Activated CD4-positive, alpha-beta T cell treated with anti-CD3 and anti-CD28 coated beads for 1 hour (primary cell): ENCODE data around the gene NR2F6.

ENCODE experiments used
- DNase-seq: peaks from one replicate; pipeline ENCODE4 v3.0.0-alpha.2; 2020

The NR2F6 gene

DNA sequence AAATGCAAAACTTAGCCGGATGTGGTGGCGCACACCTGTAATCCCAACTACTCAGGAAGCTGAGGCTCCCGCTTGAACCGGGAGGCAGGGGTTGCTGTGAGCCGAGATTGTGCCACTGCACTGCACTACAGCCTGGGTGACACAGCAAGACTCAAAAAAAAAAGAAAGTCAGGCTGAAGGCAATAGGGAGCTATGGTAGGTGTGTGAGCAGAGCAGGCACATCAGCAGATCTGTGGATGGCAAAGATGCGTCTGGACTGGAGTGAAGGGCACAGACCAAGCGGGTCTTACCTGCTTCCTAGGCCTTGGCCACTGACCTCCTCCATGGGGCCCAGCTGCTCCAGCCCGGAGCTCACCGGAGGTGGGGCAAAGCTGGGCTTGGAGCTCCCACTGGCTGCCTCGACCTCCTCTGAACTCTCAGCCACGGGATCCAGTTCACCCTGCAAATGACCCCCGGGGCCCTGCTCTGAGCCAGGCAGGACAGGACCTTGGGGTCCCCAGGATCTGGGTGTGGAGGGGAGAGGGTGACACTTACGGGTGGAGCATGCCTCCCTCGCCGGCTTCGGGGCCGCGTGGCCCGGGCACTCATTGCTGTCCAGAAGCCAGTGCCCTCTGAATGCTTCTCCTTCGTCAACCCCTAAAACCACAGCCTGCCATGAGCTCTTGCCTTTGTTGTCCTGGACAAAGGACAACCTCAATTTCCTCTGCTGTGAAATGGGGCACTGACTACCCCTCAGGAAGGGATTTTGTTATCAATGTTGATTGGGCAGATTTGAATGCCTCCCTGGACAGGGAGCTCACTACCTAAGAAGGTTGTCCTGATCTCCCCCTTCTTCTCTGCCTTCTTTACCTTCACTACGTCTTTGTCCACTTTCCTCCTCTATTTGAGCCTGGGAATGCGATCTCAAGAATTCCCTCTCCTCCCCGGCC is 18.3 kb upstream of the NR2F6 start:
- DNase-seq = no peak

DNA sequence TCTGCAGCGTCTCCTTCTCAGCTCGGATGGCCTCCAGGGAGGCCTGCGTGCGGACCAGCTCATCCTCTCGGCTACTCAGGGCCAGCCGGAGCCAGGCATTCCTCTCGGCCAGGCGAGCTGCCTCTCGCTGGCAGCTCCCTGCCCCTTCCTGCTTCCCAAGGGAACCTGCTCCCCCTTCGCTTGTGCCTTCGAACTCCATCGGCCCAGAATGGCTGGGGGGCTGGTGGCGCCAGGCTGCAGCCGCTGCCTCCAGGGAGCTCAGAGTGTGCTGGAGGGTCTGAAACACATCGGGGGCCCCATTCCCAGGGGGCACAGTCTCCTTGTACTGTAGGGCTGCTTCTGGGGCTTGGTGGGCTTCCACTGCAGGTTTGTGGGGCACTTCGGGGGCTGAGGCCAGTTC is 16.8 kb upstream of the NR2F6 start:
- no peak for DNase-seq

DNA sequence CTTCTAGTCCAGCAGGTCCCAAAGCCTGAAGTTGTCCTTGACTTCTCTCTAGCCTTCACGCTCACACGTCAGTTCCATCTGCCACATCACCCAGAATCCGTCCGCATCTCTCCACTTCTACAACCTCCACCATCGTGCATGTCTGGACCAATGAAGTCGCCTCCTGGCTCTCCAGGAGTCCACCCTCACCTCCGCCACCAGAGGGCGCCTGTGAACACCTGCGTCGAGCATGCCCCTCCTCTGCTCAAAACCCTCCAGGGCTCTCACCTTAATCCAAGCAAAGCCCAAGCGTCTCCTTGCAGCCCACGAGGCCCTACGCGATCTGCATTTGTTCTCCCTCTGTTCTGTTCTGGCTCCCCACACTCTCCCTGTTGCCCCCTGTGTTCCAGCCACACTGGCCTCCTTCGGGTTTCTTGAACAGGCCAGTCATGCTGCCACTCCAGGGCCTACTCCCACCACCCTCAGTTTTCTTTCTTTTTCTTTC is 15.2 kb upstream of the NR2F6 start:
- peak; percentile 84 for DNase-seq

DNA sequence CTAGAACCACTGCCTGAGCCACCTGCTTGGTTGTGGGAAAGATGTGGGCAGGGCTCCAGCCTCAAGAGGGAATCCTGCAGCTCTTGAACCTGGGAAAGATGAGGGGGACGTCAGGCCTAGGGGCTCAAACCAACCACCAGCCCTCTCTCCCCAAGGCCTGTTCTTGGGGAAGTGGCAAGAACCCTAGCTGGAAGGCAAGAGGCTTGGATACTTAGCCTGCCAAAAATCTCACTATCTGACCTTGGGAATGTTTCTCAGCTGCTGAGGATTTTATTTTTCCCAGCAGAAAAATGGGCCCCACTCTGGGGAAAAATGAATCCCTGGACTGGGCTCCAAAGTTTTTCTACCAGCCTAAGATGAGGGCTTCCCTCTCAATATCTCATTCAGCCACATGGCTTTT is 14.2 kb upstream of the NR2F6 start:
- no peak for DNase-seq

DNA sequence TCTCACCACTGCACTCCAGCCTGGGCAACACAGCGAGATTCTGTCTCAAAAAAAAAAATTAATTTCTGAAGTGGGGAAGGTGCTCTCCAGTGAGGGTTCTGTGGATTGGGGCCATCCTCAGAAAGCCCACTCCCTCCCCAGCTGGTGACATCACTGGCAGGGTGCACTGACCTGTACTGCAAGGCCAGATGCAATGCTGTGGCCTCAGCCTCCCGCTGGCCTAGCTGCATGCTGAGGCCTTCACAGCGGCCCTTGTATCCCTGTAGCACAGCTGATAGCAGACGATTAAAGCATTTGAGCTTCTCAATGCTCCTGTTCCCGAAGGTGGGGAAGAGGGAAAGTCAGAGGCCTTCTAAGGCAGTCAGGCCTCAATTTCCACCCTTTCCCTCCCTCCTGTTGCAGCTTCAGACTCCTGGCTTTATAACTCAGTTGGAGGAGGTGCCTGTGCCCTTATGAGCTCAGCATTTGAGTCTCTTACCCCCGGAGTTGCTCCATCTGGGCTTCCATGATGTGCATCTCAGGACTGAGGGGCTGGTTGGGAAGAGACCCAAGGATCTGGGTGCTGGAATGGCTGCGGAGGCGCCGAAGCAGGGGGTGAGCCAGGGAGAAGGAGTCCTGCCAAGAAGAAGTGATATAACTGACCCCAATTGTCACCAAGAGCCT is 13.5 kb upstream of the NR2F6 start:
- no peak for DNase-seq

DNA sequence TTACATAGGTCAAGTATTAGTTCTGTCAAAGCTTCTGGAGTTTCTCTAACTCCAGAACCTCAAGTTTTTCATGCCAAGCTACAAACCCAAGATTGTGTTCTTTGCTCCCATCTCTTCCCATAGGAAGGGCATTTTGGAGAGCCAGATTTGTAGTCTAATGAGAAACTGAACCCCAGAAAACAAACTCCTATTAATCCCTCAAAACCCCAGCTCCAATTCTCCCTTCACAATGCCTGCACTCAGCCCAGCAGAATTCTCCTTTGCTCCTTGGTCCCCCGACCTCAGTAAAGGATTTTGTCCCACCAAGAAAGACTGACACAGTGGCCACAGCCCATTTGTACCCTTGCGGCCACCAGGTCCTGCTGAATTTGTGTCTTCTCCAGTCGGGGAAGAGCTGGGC is 10.4 kb upstream of the NR2F6 start:
- no peak for DNase-seq

DNA sequence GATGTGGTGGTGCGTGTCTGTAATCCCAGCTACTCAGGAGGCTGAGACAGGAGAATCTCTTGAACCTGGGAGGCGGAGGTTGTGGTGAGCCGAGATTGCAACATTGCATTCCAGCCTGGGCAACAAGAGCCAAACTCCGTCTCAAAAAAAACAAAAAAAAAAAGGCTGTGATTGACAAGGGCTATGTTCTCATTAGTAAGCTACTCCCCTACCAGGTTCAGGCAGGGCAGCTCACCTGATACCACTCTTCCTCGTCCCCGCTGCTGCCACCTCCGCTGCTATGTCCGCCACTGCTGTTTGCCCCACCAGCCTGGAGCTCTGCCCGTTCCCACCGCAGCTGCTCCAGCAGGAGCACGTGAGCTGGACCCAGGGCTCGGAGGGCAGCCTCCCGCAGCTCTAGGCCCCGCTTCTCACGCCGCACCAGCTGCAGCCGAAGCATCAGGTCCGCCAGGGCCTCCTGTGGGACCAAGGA is 9.5 kb upstream of the NR2F6 start:
- no peak for DNase-seq

DNA sequence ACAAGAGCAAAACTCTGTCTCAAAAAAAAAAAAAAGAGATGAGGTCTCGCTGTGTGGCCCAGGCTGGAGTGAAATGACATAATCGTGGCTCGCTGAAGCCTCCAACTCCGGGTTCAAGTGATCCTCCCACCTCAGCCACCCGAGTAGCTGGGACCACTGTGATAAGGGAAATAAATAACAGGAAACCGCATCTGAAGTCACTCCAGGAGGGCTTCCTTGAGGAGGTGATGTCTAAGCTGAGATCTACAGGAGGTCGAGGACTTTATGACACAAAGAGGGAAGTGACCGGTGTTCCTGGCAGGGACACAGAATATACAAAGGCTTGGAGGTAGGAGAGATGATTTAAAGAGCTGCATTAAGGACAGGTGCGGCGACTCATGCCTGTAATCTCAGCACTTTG is 8.9 kb upstream of the NR2F6 start:
- no peak for DNase-seq

DNA sequence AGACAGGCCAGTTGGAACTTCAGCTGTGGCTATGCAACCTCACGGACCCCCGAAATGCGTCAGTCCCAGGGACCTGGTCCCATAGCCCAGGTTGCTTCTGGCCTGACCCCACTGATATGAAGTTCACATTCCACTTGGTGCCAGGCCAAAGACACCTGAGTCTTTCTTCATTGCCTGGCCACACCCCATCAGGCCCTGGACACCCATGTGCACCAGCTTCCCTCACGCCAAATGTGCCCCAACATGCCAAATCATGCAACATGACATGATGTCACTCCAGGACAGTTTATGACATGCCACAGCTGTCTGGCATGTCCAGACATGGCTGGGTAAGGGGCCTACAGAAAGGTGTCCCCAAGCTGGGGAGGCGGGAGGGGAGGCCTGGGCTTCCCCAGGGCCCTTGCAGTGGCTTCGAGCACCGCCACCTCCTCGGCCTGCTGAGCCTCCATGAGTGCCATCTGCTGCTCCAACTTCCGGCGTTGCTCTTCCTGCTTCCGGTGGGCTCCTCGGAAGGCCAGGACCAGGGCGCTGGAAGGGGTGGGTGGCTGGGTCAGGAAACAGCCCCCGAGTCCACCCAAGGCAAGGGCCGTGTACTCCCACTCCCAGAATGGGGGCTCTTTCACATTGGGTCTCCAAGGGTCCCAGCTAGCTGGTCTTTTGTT is 4.3 kb upstream of the NR2F6 start:
- no peak for DNase-seq

DNA sequence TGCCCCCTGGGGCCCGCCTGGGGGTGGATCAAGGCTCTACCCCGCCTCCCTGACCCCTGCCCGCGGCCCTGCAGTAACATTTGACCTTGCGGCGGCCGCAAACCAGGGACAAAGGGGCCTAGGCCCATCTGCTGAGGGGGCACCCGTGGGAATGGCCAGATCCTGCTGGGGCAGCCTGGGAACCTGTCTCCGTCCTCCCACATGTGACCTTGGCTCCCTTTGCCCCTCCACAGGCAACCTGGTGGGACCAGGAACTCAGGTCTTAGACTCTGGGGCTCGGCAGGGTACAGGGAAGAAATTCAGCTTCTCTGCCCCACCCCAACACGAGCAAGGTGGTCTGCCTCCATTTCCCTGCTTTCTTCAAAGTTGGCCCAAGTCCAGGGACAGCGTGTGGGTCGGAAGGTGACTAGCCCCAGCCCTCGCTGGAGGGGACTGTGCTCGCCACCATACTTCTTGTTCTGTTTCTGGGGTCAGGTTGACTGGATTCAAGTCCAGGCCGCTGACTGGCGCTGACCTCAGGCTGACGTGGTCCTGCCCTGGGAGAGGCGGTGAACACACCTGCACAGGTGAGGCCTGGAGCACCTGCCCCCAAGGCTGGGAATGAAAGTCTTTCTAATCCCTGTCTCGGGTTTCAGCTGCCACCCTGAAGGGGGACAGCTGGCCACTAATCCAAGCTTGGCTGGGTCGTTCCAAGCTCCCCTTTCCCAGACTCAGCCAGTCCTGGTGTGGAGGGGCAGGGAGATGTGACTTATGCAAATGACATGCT is 2.5 kb upstream of the NR2F6 start:
- DNase-seq = no peak

DNA sequence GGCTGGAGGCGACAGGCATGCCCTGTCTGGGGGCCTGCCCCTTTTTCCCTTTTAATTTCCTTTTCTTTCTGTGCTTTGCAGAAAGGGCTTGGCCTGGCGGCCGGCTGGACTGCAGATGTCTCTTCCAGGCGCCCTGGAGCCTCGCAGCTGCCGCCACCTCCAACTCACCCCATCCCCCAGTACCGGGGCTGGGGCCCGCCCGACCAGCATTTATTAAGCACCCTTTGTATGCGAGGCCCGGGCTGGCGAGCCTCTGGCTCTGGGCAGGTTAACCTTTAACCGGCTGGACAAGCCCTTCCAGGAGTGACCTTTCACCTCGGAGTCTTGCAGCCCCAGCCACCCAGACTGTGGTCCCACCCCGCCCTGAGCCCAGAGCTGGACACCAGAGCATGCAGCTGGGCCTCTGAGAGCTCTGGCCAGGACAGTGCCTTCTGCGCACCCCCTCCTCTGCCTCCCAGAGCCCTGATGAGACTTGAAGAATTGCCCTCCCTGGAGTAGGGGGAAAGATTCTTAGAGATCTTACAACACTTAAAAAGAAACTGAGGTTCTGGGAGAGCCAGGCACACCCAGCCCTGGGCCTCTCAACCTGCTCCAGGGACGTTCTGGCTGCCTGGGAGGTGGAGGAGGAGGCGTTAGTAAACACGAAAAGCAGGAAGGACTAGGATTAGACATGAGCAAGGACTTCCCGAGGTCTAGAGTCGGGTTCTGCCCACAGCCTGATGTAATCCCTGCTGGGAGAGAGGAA is 1.1 kb upstream of the NR2F6 start:
- DNase-seq = no peak

DNA sequence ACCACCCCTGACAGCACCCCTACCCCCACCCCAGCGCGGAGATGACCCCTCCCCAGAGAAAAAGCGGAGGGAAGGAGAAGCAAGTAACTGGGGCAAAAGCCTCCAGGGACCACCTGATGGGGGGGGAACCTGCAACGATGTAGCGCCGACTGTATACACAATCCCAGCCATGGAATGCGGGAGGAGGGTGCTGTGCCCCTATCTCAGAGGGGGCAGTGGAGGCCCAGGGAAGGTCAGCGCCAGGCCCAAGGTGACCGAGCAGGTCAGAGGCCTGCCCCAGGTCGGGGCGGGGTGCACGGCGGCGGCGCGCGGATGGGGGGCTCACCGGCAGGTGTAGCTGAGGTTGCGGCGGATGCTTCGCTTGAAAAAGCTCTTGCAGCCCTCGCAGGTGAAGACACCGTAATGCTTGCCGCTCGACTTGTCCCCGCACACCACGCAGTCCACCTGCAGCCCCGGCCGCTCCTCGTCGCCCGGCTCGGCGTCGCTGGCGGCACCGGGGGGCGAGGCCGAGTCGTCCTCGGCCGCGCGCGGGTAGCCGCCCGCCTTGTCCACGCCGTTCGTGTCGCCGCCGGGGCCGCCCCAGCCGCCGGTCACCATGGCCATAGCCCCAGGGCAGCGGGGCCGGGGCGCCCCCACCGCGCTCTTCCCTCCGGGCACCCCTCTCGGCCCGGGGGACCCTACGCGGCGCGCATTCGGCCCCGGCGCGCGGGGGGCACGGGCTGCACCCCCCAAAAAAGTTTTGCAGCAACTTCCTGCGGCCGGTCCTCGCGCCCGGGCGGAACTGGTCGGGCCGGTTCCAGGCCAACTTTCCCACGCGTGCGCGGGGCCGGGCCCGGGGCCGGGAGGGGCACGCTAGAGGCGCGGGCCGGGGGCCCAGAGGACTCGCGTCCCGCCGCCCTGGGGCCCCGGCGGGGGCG is 843 bp downstream of the NR2F6 start:
- no peak for DNase-seq

DNA sequence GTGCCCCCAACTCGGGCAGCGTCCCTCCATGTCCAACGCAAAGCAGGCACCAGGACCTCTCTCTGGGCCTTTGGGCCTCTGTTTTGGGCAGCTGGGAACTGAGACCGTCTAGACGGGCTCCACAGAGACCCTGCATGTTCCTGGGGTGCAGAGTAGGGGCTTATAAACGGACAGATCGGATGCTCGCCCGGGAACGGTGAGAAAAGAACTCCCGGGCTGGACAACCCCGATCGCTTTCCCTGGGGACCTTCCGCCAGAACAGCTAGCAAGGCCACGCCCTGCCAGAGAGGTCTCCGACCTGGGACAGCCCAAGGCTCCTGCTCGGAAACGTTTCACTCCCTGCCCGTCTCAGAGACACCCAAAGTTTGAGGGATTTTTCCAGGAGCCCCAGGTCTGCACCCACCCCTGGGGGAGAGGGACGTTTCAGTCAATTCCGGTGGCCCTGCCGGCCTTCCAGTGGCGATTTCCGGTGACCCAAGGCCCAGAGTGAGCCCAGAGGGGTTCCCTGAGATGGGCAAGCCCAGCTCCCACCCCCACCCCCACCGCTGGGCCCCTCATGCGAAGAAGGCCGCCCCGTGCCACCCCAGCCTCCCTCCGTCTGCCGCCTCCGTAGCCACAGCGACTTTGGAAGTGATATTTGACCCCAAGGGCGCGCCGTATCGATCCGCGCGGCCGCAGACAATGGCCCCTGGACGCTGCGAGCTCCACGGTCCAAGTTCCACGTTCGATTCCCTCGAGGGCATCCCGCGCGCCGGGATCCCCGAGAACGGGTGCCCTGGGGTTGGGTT is 1.7 kb downstream of the NR2F6 start:
- no peak for DNase-seq

DNA sequence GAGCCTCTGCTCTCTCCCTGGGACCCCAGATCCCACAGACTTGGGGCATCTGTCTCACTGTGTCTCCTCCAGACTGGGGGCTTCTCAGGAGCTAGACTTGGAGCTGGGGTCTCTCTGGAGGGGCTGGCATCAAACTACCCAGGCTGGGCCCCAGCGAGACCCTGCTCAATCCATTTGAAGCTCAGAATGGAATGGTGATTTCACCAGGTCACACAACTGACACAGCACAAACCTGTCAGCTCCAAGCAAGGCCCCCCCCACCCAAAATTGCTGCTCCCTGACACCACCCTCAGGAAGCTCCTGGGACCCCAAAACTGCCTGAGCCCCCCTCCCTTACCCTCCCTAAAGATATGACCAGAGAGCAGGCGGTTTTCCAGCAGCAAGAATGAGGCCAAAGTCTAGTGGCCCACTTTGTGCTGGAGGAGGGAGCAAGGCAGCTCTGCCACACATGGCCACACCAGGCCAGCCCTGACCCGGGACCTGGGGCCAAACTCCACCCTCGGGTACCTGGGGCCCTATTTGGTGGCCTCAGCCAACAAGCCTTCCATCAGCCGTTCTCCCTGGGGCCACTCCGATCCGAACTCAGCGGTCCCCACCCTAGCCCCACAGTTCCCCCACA is 2.4 kb downstream of the NR2F6 start:
- DNase-seq = no peak

DNA sequence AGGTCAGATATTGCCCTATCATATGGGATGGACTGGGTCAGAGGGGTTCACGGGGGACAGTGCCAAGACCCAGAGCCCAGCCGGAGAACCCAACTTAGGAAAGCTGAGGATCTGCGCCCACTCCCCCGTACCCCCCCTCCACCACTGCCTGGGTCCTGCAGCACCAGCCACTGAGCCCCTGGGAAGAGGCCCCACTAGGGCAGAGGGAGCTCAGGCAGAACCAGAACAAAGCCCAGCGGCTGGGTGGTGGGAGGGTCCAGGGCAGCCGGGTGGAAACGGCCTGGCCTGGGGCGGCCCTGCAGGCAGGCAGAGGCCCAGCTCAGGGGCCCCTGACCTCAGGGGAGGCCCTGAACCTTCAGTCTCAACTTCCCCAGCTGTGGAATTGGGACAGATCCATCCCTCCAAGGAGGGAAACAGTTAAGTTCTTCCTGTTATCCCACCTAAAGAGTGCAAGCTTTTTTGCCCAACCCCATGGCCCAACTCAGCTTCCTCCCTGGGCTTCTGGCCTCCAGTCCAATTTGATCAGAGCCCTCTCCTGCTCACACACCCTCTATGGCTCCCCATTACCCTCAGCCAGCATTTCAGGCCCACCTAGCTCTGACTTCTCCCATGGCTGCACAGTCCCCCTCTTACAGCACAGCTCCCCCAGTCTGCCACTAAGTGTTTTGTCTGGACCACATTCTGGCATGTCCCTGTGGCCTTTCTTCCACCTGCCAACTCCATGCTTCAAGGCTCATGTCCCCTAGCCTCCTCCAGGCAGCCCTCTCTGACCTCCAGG is 3.1 kb downstream of the NR2F6 start:
- no peak for DNase-seq

DNA sequence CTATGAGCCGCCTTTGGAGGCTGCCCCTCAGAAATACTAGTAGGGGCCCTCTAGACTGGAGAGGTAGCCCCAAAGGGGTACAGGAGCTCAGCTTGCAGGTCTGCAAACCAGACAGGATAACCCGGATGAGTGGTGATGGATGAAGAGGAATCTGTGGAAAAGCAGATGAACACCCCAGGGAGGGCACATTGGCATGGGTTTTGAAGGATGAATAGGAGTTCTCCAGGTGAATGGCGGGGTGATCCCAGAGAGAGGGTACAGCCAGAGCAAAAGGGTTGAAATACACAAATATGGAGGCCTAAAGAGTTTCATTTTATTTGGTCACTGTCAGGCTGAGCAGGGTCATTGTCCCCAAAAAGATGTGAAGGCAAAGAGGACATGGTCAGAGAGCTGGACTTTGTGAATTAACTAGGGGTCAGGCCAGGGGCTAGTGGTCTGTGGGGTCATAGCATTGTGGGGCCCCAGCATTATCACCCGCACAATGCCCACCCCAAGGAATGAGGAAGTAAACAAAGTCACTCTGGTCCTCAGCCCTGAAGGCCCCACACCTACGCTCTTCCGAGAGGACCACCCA is 4.8 kb downstream of the NR2F6 start:
- DNase-seq = no peak

DNA sequence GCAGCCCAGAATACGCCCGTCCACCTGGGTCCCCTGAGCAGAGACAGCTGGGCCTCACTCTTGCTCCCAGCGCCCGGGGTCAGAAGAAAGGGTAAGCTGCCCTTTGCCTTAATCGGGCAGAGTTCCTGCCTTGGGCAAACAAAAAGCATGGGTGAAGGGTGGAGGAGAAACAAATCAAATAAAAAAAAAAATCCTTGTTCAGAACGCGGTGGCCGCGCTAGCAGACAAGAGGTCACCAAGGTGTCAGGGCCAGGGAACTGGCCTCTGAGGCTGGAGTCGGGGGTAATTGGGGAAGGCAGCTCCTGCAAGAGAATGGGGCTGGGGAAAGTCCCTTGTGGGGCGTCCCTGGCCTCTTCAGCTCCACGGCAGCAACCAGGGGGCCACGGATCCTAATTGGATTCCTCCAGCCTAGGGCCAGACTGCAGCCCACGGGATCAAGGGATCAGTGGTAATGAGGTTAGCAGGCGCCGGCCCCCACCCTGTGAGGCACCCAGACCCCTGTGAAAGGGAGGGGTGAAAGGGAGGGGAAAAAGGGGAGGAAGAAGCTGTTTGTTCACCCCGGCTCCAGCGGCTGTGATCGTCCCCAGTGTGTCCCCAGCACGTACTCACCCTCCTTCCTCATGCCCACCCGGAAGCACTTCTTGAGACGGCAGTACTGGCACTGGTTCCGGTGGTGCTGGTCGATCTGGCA is 5.5 kb downstream of the NR2F6 start:
- no peak for DNase-seq
